NT2/D1 (cell line): Measurements from ENCODE around the gene HUS1B.

Experiments
- YY1 ChIP-seq: IDR thresholded peaks from 2 replicates; pipeline ENCODE4 v1.6.1; 2011; ENCODE audit not compliant: insufficient read length, insufficient read depth
- ZNF274 ChIP-seq: IDR thresholded peaks from 2 replicates; pipeline ENCODE4 v1.6.1; 2011; ENCODE audit warnings: mild to moderate bottlenecking, low read depth, low read length

DNA sequence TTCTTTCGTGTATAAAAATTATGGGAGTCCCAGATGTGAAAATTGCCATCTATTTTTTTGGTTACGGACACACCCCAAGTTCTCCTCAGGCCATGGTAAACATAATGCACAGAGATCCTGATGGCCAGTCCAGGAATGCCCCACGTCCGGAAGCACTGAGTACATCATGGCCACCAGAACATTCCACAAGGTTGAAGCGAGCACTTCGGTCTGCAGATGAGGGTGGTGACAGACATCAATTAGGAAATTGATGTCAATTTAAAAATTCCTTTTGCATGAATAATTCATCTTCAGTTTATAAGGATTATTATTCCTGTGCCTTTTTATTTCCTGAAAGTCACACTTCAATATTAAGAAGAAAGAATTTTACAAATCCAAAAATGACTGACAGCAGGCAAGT, 49.2 kb upstream of the HUS1B start:
- TF ChIP-seq YY1 (no peak), ZNF274 (no peak)
